ENCODE data around the gene H2AZ1. TPM values are rescaled to one million over a fixed set of nuclear protein-coding genes. Genes with fewer than 3 reads are reported as not detected.

Gene H2AZ1
- total RNA-seq, 1 donor from 2014 or later = 322 TPM

DNA sequence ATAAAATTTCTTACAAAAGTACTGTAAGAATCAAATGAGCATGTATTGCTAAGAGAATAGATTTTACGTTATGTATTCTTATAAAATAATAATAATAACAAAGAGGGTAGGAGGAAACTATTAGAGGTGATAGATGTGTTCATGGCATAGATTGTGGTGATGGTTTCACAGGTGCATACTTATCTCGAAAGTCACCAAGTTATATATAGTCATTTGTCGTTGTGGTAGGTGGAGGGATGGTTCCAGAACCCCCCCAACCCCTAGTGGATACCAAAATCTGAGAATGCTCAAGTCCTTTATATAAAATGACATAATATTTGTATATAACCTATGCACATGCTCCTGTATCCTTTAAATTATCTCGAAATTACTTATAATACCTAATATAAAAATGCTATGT is 36.7 kb upstream of the H2AZ1 start:
- no peaks in the 10 kb centered on the region for H3K9me3 Mint-ChIP-seq (ENCODE audit: low read depth)
- TF ChIP-seq, protein P1, sequence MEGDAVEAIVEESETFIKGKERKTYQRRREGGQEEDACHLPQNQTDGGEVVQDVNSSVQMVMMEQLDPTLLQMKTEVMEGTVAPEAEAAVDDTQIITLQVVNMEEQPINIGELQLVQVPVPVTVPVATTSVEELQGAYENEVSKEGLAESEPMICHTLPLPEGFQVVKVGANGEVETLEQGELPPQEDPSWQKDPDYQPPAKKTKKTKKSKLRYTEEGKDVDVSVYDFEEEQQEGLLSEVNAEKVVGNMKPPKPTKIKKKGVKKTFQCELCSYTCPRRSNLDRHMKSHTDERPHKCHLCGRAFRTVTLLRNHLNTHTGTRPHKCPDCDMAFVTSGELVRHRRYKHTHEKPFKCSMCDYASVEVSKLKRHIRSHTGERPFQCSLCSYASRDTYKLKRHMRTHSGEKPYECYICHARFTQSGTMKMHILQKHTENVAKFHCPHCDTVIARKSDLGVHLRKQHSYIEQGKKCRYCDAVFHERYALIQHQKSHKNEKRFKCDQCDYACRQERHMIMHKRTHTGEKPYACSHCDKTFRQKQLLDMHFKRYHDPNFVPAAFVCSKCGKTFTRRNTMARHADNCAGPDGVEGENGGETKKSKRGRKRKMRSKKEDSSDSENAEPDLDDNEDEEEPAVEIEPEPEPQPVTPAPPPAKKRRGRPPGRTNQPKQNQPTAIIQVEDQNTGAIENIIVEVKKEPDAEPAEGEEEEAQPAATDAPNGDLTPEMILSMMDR (IDR thresholded peaks at IDR 0.05; ENCODE audit: unreplicated experiment) = no peak
- H3K4me1 Mint-ChIP-seq (ENCODE audit: low read depth) = peaks cover 11% of the 10 kb centered on the region
- DNase-seq (ENCODE audit: low spot score, unreplicated experiment) = no peak
- H3K27ac Mint-ChIP-seq = no peak overlapping the region
- H3K27me3 Mint-ChIP-seq = no peaks in the 10 kb centered on the region
- no peaks in the 10 kb centered on the region for H3K36me3 Mint-ChIP-seq (ENCODE audit: insufficient read depth)
- no peak overlapping the region for H3K4me3 Mint-ChIP-seq (ENCODE audit: low read depth)

- no peaks in the 10 kb centered on the region for H3K9me3 Mint-ChIP-seq (ENCODE audit: low read depth)
- no peak overlapping the region for H3K4me3 Mint-ChIP-seq (ENCODE audit: low read depth)
- peaks cover 10% of the 10 kb centered on the region for H3K4me1 Mint-ChIP-seq (ENCODE audit: low read depth)
These were observed 33.3 kb upstream of the H2AZ1 start for GRCh38 chr4:99983289-99983943.

DNA sequence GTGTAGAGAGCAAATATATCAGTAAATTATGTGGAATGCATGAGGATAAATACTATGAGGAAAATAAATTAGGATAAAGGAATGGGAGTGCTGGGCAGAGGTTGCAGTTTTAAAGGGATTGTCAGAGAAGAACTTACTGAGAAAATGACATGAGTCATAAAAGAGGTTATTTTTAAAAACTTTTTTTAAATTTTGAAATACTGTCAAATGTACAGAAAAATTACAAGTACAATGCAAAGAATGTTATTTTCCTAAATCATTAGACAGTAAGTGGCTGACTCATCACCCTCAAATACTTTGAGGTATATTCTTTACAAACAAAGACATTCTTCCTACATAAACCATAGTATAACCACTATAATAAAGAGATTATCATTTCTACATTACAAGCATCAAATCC is 29.8 kb upstream of the H2AZ1 start:
- no peak for DNase-seq (ENCODE audit: low spot score, unreplicated experiment)
- no peaks in the 10 kb centered on the region for H3K4me1 Mint-ChIP-seq (ENCODE audit: low read depth)
- TF ChIP-seq, protein P1 (IDR thresholded peaks at IDR 0.05; ENCODE audit: unreplicated experiment) = no peak
- no peaks in the 10 kb centered on the region for H3K36me3 Mint-ChIP-seq (ENCODE audit: insufficient read depth)
- no peaks in the 10 kb centered on the region for H3K27me3 Mint-ChIP-seq
- no peak overlapping the region for H3K4me3 Mint-ChIP-seq (ENCODE audit: low read depth)
- H3K27ac Mint-ChIP-seq = no peak overlapping the region
- H3K9me3 Mint-ChIP-seq (ENCODE audit: low read depth) = no peaks in the 10 kb centered on the region

More at GRCh38 chr4:99983289-99983943, 33.3 kb upstream of the H2AZ1 start:
- TF ChIP-seq, protein P1 (IDR thresholded peaks at IDR 0.05; ENCODE audit: unreplicated experiment) = no peak
- no peak overlapping the region for H3K27ac Mint-ChIP-seq
- DNase-seq (ENCODE audit: low spot score, unreplicated experiment) = no peak
- H3K27me3 Mint-ChIP-seq = no peaks in the 10 kb centered on the region
- H3K36me3 Mint-ChIP-seq (ENCODE audit: insufficient read depth) = no peaks in the 10 kb centered on the region

GRCh38 chr4:99971453-99972111 is 21.5 kb upstream of the H2AZ1 start:
- Mint-ChIP-seq H3K27me3 (no peaks in the 10 kb centered on the region), H3K36me3 (ENCODE audit: insufficient read depth) (no peaks in the 10 kb centered on the region), H3K9me3 (ENCODE audit: low read depth) (no peaks in the 10 kb centered on the region), H3K4me3 (ENCODE audit: low read depth) (no peak overlapping the region), H3K27ac (no peak overlapping the region), H3K4me1 (ENCODE audit: low read depth) (no peaks in the 10 kb centered on the region)
- TF ChIP-seq, protein P1 (IDR thresholded peaks at IDR 0.05; ENCODE audit: unreplicated experiment) = no peak
- no peak for DNase-seq (ENCODE audit: low spot score, unreplicated experiment)

GRCh38 chr4:99968330-99968729 is 18.3 kb upstream of the H2AZ1 start:
- Mint-ChIP-seq H3K27me3 (no peaks in the 10 kb centered on the region), H3K27ac (no peak overlapping the region), H3K4me3 (ENCODE audit: low read depth) (no peak overlapping the region), H3K9me3 (ENCODE audit: low read depth) (no peaks in the 10 kb centered on the region), H3K36me3 (ENCODE audit: insufficient read depth) (no peaks in the 10 kb centered on the region), H3K4me1 (ENCODE audit: low read depth) (no peaks in the 10 kb centered on the region)
- no peak for DNase-seq (ENCODE audit: low spot score, unreplicated experiment)
- TF ChIP-seq, protein P1 (IDR thresholded peaks at IDR 0.05; ENCODE audit: unreplicated experiment) = no peak
